Measurements from ENCODE around the gene PDE6A. TPM values are rescaled to one million over a fixed set of nuclear protein-coding genes. Genes with fewer than 3 reads are reported as not detected.
"Not testable (repeated sequence)": the region's sequence is repeated elsewhere in the genome, so short reads cannot be mapped to it uniquely, and the experiment has no call there.

The PDE6A gene
- total RNA-seq, 1 experiment from 2014 or later: not detected

- TF ChIP-seq ZNF425 (CRISPR knock-in tag; conservative IDR thresholded peaks at IDR 0.05) (no peak), SMAD3 (CRISPR knock-in tag; IDR thresholded peaks at IDR 0.05; ENCODE audit: borderline replicate concordance) (no peak), ZNF219 (CRISPR knock-in tag; IDR thresholded peaks at IDR 0.05; ENCODE audit: borderline replicate concordance) (no peak), NFATC4 (CRISPR knock-in tag; IDR thresholded peaks at IDR 0.05) (no peak), HMGXB4 (CRISPR knock-in tag; IDR thresholded peaks at IDR 0.05) (no peak), SMAD4 (CRISPR knock-in tag; IDR thresholded peaks at IDR 0.05) (no peak), PREB (CRISPR knock-in tag; IDR thresholded peaks at IDR 0.05; ENCODE audit: borderline replicate concordance) (no peak), SOX15 (CRISPR knock-in tag; IDR thresholded peaks at IDR 0.05) (no peak), NR1H2 (CRISPR knock-in tag; IDR thresholded peaks at IDR 0.05) (no peak), ZNF121 (CRISPR knock-in tag; IDR thresholded peaks at IDR 0.05) (no peak), E2F5 (CRISPR knock-in tag; IDR thresholded peaks at IDR 0.05) (no peak)
Measured at GRCh38 chr5:149946118-149946517, 1.5 kb upstream of the PDE6A start (continued).

- H3K36me3 Mint-ChIP-seq; ATAC-seq; POLR2A ChIA-PET; H3K9me3 Mint-ChIP-seq; DNase-seq (ENCODE audit: low spot score); H3K4me3 Mint-ChIP-seq; H3K27ac Mint-ChIP-seq; H3K4me1 Mint-ChIP-seq; CTCF ChIA-PET; H3K27me3 Mint-ChIP-seq (ENCODE audit: low read depth): not testable (repeated sequence)
Measured at GRCh38 chr5:149943177-149943949, 1.2 kb downstream of the PDE6A start.

GRCh38 chr5:149942741-149943169 is 1.8 kb downstream of the PDE6A start:
- POLR2A ChIA-PET; H3K4me3 Mint-ChIP-seq; H3K36me3 Mint-ChIP-seq; H3K27me3 Mint-ChIP-seq (ENCODE audit: low read depth); H3K9me3 Mint-ChIP-seq; DNase-seq (ENCODE audit: low spot score); CTCF ChIA-PET; H3K27ac Mint-ChIP-seq; H3K4me1 Mint-ChIP-seq; ATAC-seq: not testable (repeated sequence)

GRCh38 chr5:149942199-149942598 is 2.4 kb downstream of the PDE6A start:
- Mint-ChIP-seq H3K27me3 (ENCODE audit: low read depth) (no peaks in the 10 kb centered on the region), H3K36me3 (no peaks in the 10 kb centered on the region), H3K9me3 (no peaks in the 10 kb centered on the region), H3K27ac (no peak overlapping the region), H3K4me1 (peaks cover 6% of the 10 kb centered on the region; the same call in 1 of the 2 replicates), H3K4me3 (no peak overlapping the region)
- CTCF ChIA-PET: no interaction called here
- ATAC-seq: peak; percentile 32; the same call in 1 of the 2 replicates
- POLR2A ChIA-PET: no interaction called here
- TF ChIP-seq CDX4 (CRISPR knock-in tag; IDR thresholded peaks at IDR 0.05; ENCODE audit: borderline replicate concordance): no peak
- TF ChIP-seq MAX (CRISPR knock-in tag; IDR thresholded peaks at IDR 0.05): no peak
- no peak for TF ChIP-seq ERG (CRISPR knock-in tag; IDR thresholded peaks at IDR 0.05)
- TF ChIP-seq ZNF512 (CRISPR knock-in tag; IDR thresholded peaks at IDR 0.05; ENCODE audit: borderline replicate concordance): no peak
- no peak for TF ChIP-seq ATF6 (CRISPR knock-in tag; IDR thresholded peaks at IDR 0.05)
- DNase-seq (ENCODE audit: low spot score): no peak

All from WTC11 (cell line).